Liver (tissue), 9 donors: ENCODE data around the gene WAPL. TPM values are rescaled to one million over a fixed set of nuclear protein-coding genes. Genes with fewer than 3 reads are reported as not detected.

Experiments
- DNase-seq: peaks from one replicate; pipeline ENCODE4 v3.0.0-alpha.2; 2017; ENCODE audit warnings: low spot score
- H3K27ac ChIP-seq, 2 donors: one replicate each; pipeline ENCODE4 v1.7.0; 2013; ENCODE audit warnings: inconsistent platforms in 2 of 2, low read length in 2 of 2, control low read depth in 1 of 2, low read depth in 1 of 2, mild to moderate bottlenecking in 1 of 2
- H3K27me3 ChIP-seq, 4 donors: one replicate each; pipeline versions ENCODE4 v1.6.1 to v1.7.0; 2013; ENCODE audit warnings: low read length in 3 of 4, inconsistent platforms in 1 of 4, mild to moderate bottlenecking in 1 of 4, moderate library complexity in 1 of 4; ENCODE audit not compliant: control insufficient read depth in 4 of 4, insufficient read depth in 4 of 4
- H3K36me3 ChIP-seq, 4 donors: one replicate each; pipeline versions ENCODE4 v1.6.1 to v1.7.0; 2013; ENCODE audit warnings: low read length in 3 of 4, mild to moderate bottlenecking in 3 of 4, low read depth in 1 of 4, moderate library complexity in 1 of 4; ENCODE audit not compliant: control insufficient read depth in 4 of 4, insufficient read depth in 3 of 4
- H3K4me1 ChIP-seq, 4 donors: one replicate each; pipeline versions ENCODE4 v1.6.1 to v1.7.0; 2013; ENCODE audit warnings: low read length in 3 of 4, mild to moderate bottlenecking in 3 of 4, moderate library complexity in 1 of 4; ENCODE audit not compliant: control insufficient read depth in 4 of 4, insufficient read depth in 4 of 4
- H3K4me3 ChIP-seq, 3 donors: one replicate each; pipeline versions ENCODE4 v1.6.1 to v1.7.0; 2013; ENCODE audit warnings: low read length in 3 of 3, control low read depth in 1 of 3, low read depth in 1 of 3, mild to moderate bottlenecking in 1 of 3
- H3K9ac ChIP-seq, 2 donors: one replicate each; pipeline ENCODE4 v1.7.0; 2013; ENCODE audit warnings: low read length in 2 of 2, mild to moderate bottlenecking in 2 of 2, moderate library complexity in 2 of 2, control low read depth in 1 of 2, low read depth in 1 of 2
- H3K9me3 ChIP-seq, 4 donors: one replicate each; pipeline versions ENCODE4 v1.6.1 to v1.7.0; 2013; ENCODE audit warnings: low read length in 3 of 4; ENCODE audit not compliant: control insufficient read depth in 4 of 4
- CTCF ChIP-seq: fragments of 150-350 bp; IDR thresholded peaks from 2 replicates; pipeline ENCODE4 v1.5.1; 2017; ENCODE audit warnings: improper control_type of control experiment, low read depth, low read length; ENCODE audit not compliant: missing input control
- EGR1 ChIP-seq, 2 donors: IDR thresholded peaks; 2 replicates each; pipeline ENCODE4 v1.6.1; 2016 to 2018; ENCODE audit warnings: antibody characterized with exemption in 2 of 2, low read depth in 2 of 2
- FOXA1 ChIP-seq: IDR thresholded peaks from 2 replicates; pipeline ENCODE4 v1.6.1; 2016; ENCODE audit warnings: antibody characterized with exemption
- FOXA2 ChIP-seq: IDR thresholded peaks from 2 replicates; pipeline ENCODE4 v1.6.1; 2016; ENCODE audit warnings: antibody characterized with exemption
- GABPA ChIP-seq, 2 donors: IDR thresholded peaks in 1 of 2; conservative IDR thresholded peaks in 1 of 2; 2 replicates each; pipeline ENCODE4 v1.6.1; 2016; ENCODE audit warnings: antibody characterized with exemption in 2 of 2, mild to moderate bottlenecking in 1 of 2, moderate library complexity in 1 of 2
- HNF4A ChIP-seq, 2 donors: conservative IDR thresholded peaks; 2 replicates each; pipeline ENCODE4 v1.6.1; 2016; ENCODE audit warnings: antibody characterized with exemption in 2 of 2, mild to moderate bottlenecking in 2 of 2
- HNF4G ChIP-seq: IDR thresholded peaks from 2 replicates; pipeline ENCODE4 v1.6.1; 2016; ENCODE audit warnings: antibody characterized with exemption
- JUND ChIP-seq, 2 donors: IDR thresholded peaks; 2 replicates each; pipeline ENCODE4 v1.6.1; 2016; ENCODE audit warnings: antibody characterized with exemption in 2 of 2
- MAX ChIP-seq: IDR thresholded peaks from 2 replicates; pipeline ENCODE4 v1.6.1; 2016; ENCODE audit warnings: antibody characterized with exemption
- NR2F2 ChIP-seq: IDR thresholded peaks from 2 replicates; pipeline ENCODE4 v1.6.1; 2016; ENCODE audit warnings: antibody characterized with exemption
- RAD21 ChIP-seq, 2 donors: IDR thresholded peaks; 2 replicates each; pipeline ENCODE4 v1.6.1; 2016; ENCODE audit warnings: antibody characterized with exemption in 2 of 2, mild to moderate bottlenecking in 2 of 2
- RXRA ChIP-seq, 2 donors: IDR thresholded peaks; 2 replicates each; pipeline ENCODE4 v1.6.1; 2017 to 2018; ENCODE audit warnings: antibody characterized with exemption in 2 of 2, mild to moderate bottlenecking in 1 of 2
- SP1 ChIP-seq: IDR thresholded peaks from 2 replicates; pipeline ENCODE4 v1.6.1; 2018; ENCODE audit warnings: antibody characterized with exemption, mild to moderate bottlenecking
- TAF1 ChIP-seq: conservative IDR thresholded peaks from 2 replicates; pipeline ENCODE4 v1.6.1; 2016; ENCODE audit warnings: antibody characterized with exemption, mild to moderate bottlenecking
- YY1 ChIP-seq: IDR thresholded peaks from 2 replicates; pipeline ENCODE4 v1.6.1; 2016; ENCODE audit warnings: antibody characterized with exemption, mild to moderate bottlenecking
- ZBTB33 ChIP-seq: IDR thresholded peaks from 2 replicates; pipeline ENCODE4 v1.6.1; 2016; ENCODE audit warnings: antibody characterized with exemption
- WGBS: extraction: QIAGEN DNeasy Blood & Tissue Kit; methylation state at CpG from one replicate; pipeline ENCODE4 v1.1.7; 2013; 5-methylcytosine and 5-hydroxymethylcytosine counted together
- polyA plus RNA-seq, 2 donors: library from polyadenylated mRNA; stranded (reverse) in 1 of 2; unstranded in 1 of 2; fragments of 200-250 nt in 1 of 2; fragments of >200 nt in 1 of 2; fragmentation: Nextera tagmentation in 1 of 2; extraction: Ambion mirVana in 1 of 2; gene quantifications; one replicate each; pipeline versions ENCODE4 v1.2.1 to v1.2.3, GENCODE V29; 2013 to 2015
- total RNA-seq, 2 donors: library from RNA; depleted of rRNA; stranded (reverse); fragments of >200 nt; gene quantifications; one replicate each; pipeline ENCODE4 v1.2.3, GENCODE V29; 2014
- TF ChIP-seq, protein P1 (sequence below): IDR thresholded peaks from 2 replicates; pipeline ENCODE4 v1.6.1; 2016; ENCODE audit warnings: antibody characterized with exemption
- TF ChIP-seq, protein P2 (sequence below): IDR thresholded peaks from 2 replicates; pipeline ENCODE4 v1.6.1; 2016; ENCODE audit warnings: antibody characterized with exemption, mild to moderate bottlenecking
- donor health status: healthy.
- donor health status: healthy.
- donor health status: healthy.
- donor health status: healthy.
- donor health status: healthy.

The WAPL gene
- total and polyA plus RNA-seq, 4 donors: 9.7 to 37.9 (median 24.0) TPM

DNA sequence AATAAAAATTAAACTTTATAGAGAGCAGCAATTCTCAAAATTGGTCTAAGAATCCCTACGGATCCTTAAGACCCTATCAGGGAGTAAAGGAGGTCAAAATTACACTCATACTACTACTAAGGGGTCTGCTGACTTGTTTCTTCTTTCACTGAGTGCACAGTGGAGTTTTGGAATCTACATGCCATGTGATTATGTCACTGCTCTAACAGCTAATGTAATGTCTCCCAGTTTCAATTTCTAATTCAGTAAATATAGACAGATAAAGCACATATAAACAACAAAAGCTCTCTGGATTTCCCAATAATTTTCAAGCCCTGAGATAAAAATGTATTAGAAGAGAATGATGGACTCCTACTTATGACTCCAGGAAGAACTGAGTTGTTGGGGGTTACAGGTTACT, 74.6 kb downstream of the WAPL start (continued):
- no peak for TF ChIP-seq FOXA2
- TF ChIP-seq, protein P1, sequence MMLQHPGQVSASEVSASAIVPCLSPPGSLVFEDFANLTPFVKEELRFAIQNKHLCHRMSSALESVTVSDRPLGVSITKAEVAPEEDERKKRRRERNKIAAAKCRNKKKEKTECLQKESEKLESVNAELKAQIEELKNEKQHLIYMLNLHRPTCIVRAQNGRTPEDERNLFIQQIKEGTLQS: no peak
- TF ChIP-seq RAD21 (IDR thresholded peaks at IDR 0.05): no peak
- TF ChIP-seq HNF4G: no peak
- TF ChIP-seq YY1: no peak

DNA sequence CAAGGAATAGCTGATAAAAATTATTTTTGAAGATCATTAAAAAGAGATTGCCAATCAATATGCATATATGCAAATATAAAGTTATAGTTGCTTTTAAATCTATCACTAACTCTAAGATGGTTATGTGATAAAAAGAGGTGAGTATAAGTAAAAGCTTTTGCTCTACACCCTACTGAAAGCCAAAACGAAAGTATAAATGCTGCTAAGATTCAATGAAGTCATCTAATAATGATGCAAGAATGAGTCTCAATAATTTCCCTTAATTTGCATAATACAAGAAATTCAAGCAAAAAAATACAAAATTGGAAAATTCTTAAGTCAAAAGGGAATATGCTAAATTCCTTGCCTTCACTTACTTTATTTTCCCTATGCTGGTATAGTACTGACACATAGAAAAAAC, 75.2 kb downstream of the WAPL start:
- WGBS: 83% methylated on average over 1 of the region's 1 CpG
- peaks cover 7 to 23% (median 13%) of the 10 kb centered on the region in 4 donors for H3K36me3 ChIP-seq
- H3K9ac ChIP-seq: no peak overlapping the region
- no peaks in the 10 kb centered on the region for H3K27me3 ChIP-seq
- TF ChIP-seq YY1 (no peak), FOXA2 (no peak), CTCF (no peak), JUND (IDR thresholded peaks at IDR 0.05) (no peak), RXRA (IDR thresholded peaks at IDR 0.05) (no peak), TAF1 (no peak), MAX (no peak), HNF4A (conservative IDR thresholded peaks at IDR 0.05) (no peak), GABPA (IDR thresholded peaks at IDR 0.05 in 1 of 2, conservative IDR thresholded peaks at IDR 0.05 in 1 of 2) (no peak), SP1 (no peak), FOXA1 (no peak), NR2F2 (no peak), RAD21 (IDR thresholded peaks at IDR 0.05) (no peak), EGR1 (IDR thresholded peaks at IDR 0.05; ENCODE audit: low read depth in 2 of 2) (no peak), HNF4G (no peak), ZBTB33 (no peak)
- TF ChIP-seq, protein P1: no peak
- TF ChIP-seq, protein P2, sequence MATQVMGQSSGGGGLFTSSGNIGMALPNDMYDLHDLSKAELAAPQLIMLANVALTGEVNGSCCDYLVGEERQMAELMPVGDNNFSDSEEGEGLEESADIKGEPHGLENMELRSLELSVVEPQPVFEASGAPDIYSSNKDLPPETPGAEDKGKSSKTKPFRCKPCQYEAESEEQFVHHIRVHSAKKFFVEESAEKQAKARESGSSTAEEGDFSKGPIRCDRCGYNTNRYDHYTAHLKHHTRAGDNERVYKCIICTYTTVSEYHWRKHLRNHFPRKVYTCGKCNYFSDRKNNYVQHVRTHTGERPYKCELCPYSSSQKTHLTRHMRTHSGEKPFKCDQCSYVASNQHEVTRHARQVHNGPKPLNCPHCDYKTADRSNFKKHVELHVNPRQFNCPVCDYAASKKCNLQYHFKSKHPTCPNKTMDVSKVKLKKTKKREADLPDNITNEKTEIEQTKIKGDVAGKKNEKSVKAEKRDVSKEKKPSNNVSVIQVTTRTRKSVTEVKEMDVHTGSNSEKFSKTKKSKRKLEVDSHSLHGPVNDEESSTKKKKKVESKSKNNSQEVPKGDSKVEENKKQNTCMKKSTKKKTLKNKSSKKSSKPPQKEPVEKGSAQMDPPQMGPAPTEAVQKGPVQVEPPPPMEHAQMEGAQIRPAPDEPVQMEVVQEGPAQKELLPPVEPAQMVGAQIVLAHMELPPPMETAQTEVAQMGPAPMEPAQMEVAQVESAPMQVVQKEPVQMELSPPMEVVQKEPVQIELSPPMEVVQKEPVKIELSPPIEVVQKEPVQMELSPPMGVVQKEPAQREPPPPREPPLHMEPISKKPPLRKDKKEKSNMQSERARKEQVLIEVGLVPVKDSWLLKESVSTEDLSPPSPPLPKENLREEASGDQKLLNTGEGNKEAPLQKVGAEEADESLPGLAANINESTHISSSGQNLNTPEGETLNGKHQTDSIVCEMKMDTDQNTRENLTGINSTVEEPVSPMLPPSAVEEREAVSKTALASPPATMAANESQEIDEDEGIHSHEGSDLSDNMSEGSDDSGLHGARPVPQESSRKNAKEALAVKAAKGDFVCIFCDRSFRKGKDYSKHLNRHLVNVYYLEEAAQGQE: no peak
- no peak overlapping the region for H3K27ac ChIP-seq
- H3K9me3 ChIP-seq: no peaks in the 10 kb centered on the region
- no peak for DNase-seq
- H3K4me1 ChIP-seq: peaks cover 3 to 20% (median 13%) of the 10 kb centered on the region in 4 donors
- H3K4me3 ChIP-seq: no peak overlapping the region
